Dendritic cell treated with granulocyte-macrophage colony-stimulating factor and Interleukin-4, amounts not matched to agents 40 ng/mL and 50 ng/mL, for 4 days (primary cell): Measurements from ENCODE around the gene CYP3A5.
"Not testable (repeated sequence)": the region's sequence is repeated elsewhere in the genome, so short reads cannot be mapped to it uniquely, and the experiment has no call there.

Experiments
- H3K27ac Mint-ChIP-seq: one replicate; pipeline ENCODE4 v1.8.0; 2022; ENCODE audit warnings: mild to moderate bottlenecking, mixed read lengths
- H3K27me3 Mint-ChIP-seq: one replicate; pipeline ENCODE4 v1.8.0; 2022; ENCODE audit warnings: mild to moderate bottlenecking, mixed read lengths
- H3K36me3 Mint-ChIP-seq: one replicate; pipeline ENCODE4 v1.8.0; 2022; ENCODE audit warnings: low read depth, mixed read lengths
- H3K4me1 Mint-ChIP-seq: one replicate; pipeline ENCODE4 v1.8.0; 2022; ENCODE audit warnings: low read depth, mixed read lengths
- H3K4me3 Mint-ChIP-seq: one replicate; pipeline ENCODE4 v1.8.0; 2022; ENCODE audit warnings: mild to moderate bottlenecking, moderate library complexity, mixed read lengths
- H3K9me3 Mint-ChIP-seq: one replicate; pipeline ENCODE4 v1.8.0; 2022; ENCODE audit warnings: mixed read lengths
- intact Hi-C: fragments of 100-400 bp; cut with micrococcal nuclease; formaldehyde crosslinking; loops from one replicate; pipeline ENCODE4 v1.15.0; 2022

The CYP3A5 gene

DNA sequence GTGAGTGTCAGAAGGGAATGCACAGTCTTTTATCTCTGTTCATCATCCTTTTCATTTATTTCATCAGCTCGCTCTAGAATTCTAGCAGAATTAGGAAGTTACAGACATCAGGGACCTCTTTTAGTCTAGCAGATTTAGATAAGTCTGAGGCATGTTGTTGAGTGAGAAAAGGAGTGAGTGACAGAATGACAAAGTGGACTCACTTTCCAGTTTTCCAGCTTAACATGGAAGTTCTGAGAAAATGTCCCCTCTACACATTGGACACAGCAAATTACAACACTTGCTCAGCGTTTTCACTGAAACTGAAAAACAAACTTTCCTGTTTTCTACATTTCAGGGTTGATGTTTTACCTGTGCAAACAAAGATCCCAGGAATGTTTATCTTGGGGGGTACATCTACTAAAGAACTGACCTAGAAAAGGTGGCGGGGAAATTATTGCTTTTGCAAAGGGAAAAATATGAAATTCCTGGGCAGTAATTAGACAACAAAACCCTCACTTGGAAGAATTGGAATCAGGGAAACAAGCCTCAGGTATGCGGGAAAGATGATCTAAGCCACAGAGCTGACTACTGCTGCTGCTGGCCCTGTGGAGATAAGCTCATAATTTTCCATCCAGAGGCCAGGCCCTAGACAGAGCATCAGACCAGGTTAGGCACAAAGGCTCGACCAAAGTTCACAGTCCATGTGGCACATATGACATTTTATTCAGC lies 14.6 kb upstream of the CYP3A5 start:
- Mint-ChIP-seq H3K27ac (no peak overlapping the region), H3K4me1 (peaks cover 6% of the 10 kb centered on the region), H3K4me3 (no peak overlapping the region), H3K9me3 (no peaks in the 10 kb centered on the region), H3K36me3 (no peaks in the 10 kb centered on the region), H3K27me3 (peaks cover 5% of the 10 kb centered on the region)
- intact Hi-C loops: no loop called here

DNA sequence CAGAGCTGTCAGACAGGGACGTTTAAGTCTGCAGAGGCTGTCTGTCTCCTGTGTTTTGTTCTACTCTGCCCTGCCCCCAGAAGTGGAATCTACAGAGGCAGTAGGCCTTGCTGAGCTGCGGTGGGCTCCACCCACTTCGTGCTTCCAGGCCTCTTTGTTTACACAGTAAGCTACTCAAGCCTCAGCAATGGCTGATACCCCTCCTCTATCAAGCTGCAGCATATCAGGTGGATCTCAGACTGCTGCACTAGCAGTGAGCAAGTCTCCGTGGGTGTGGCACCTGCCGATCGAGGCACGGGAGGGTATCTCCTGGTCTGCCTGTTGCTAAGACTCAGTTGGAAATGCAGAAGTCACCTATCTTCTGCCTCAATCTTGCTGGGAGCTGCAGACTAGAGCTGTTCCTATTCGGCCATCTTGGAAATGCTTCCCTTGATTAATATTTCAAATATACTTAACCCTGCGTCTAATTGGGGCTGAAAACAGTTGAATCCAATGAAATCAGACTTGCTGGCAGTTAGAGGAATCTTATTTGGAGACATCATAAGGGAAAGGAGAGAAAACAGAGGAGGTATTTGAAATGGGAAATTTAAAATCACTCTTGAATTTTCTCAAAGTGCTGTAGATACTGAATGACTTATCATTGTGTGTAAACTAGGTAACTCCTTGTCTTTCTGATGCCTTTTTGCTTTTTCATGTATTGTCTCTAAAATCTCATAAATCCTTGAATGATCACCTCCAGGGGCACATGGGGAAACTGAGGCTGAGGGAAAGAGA lies 13.8 kb upstream of the CYP3A5 start:
- H3K27ac Mint-ChIP-seq: no peak overlapping the region
- no peaks in the 10 kb centered on the region for H3K36me3 Mint-ChIP-seq

GRCh38 chr7:99693100-99693426 lies 13.3 kb upstream of the CYP3A5 start:
- H3K36me3 Mint-ChIP-seq: no peaks in the 10 kb centered on the region
- peaks cover 6% of the 10 kb centered on the region for H3K27me3 Mint-ChIP-seq
- no peak overlapping the region for H3K27ac Mint-ChIP-seq
- no peaks in the 10 kb centered on the region for H3K4me1 Mint-ChIP-seq
- no peak overlapping the region for H3K4me3 Mint-ChIP-seq
- intact Hi-C loops: no loop called here
- H3K9me3 Mint-ChIP-seq: peaks cover 7% of the 10 kb centered on the region

More for the DNA sequence above, 13.8 kb upstream of the CYP3A5 start:
- intact Hi-C loops: no loop called here
- H3K4me1 Mint-ChIP-seq: no peaks in the 10 kb centered on the region
- peaks cover 4% of the 10 kb centered on the region for H3K27me3 Mint-ChIP-seq
- no peak overlapping the region for H3K4me3 Mint-ChIP-seq
- H3K9me3 Mint-ChIP-seq: peaks cover 5% of the 10 kb centered on the region

DNA sequence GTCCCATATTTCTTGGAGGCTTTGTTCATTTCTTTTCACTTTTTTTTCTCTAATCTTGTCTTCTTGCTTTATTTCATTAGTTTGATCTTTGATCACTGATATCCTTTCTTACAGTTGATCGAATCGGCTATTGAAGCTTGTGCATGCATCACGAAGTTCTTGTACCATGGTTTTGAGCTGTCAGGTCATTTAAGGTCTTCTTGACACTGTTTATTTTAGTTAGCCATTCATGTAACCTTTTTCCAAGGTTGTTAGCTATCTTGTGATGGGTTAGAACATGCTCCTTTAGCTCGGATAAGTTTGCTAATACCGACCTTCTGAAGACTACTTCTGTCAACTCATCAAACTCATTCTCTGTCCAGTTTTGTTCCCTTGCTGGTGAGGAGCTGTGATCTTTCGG lies 12.8 kb upstream of the CYP3A5 start:
- not testable (repeated sequence) for H3K36me3 Mint-ChIP-seq, H3K4me3 Mint-ChIP-seq, H3K27me3 Mint-ChIP-seq

GRCh38 chr7:99691658-99692057 lies 11.9 kb upstream of the CYP3A5 start:
- H3K9me3 Mint-ChIP-seq: peaks cover 15% of the 10 kb centered on the region
- H3K27me3 Mint-ChIP-seq, H3K4me1 Mint-ChIP-seq, H3K4me3 Mint-ChIP-seq, intact Hi-C loops, H3K27ac Mint-ChIP-seq, H3K36me3 Mint-ChIP-seq: not testable (repeated sequence)

More for the DNA sequence above, 12.8 kb upstream of the CYP3A5 start:
- H3K9me3 Mint-ChIP-seq, H3K27ac Mint-ChIP-seq, intact Hi-C loops, H3K4me1 Mint-ChIP-seq: not testable (repeated sequence)

GRCh38 chr7:99690918-99691317 lies 11.1 kb upstream of the CYP3A5 start:
- H3K27ac Mint-ChIP-seq, H3K4me3 Mint-ChIP-seq, H3K36me3 Mint-ChIP-seq, H3K27me3 Mint-ChIP-seq, intact Hi-C loops, H3K4me1 Mint-ChIP-seq: not testable (repeated sequence)
- peaks cover 15% of the 10 kb centered on the region for H3K9me3 Mint-ChIP-seq

DNA sequence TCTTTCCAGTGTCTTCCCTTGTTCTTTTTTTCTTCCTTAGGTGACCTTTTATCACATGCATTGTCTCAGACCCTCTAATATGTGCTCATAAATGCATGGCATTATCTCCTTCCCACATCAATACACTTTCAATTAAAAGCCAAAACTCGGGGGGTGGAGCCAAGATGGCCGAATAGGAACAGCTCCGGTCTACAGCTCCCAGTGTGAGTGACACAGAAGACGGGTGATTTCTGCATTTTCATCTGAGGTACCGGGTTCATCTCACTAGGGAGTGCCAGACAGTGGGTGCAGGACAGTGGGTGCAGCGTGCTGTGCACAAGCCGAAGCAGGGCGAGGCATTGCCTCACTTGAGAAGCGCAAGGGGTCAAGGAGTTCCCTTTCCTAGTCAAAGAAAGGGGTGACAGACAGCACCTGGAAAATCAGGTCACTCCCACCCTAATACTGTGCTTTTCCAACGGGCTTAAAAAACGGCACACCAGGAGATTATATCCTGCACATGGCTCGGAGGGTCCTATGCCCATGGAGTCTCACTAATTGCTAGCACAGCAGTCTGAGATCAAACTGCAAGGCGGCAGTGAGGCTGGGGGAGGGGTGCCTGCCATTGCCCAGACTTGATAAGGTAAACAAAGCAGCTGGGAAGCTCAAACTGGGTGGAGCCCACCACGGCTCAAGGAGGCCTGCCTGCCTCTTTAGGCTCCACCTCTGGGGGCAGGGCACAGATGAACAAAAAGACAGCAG lies 6.2 kb upstream of the CYP3A5 start:
- Mint-ChIP-seq H3K9me3 (peaks cover 24% of the 10 kb centered on the region), H3K27me3 (peaks cover 11% of the 10 kb centered on the region)
- H3K4me3 Mint-ChIP-seq, H3K27ac Mint-ChIP-seq, H3K4me1 Mint-ChIP-seq, intact Hi-C loops, H3K36me3 Mint-ChIP-seq: not testable (repeated sequence)

GRCh38 chr7:99685129-99685758 lies 5.4 kb upstream of the CYP3A5 start:
- peaks cover 24% of the 10 kb centered on the region for H3K9me3 Mint-ChIP-seq
- H3K36me3 Mint-ChIP-seq: no peaks in the 10 kb centered on the region

GRCh38 chr7:99679032-99679399 lies 780 bp downstream of the CYP3A5 start:
- Mint-ChIP-seq H3K4me1 (peaks cover 6% of the 10 kb centered on the region), H3K27ac (no peak overlapping the region), H3K9me3 (peaks cover 8% of the 10 kb centered on the region), H3K27me3 (peaks cover 6% of the 10 kb centered on the region), H3K4me3 (no peak overlapping the region), H3K36me3 (no peaks in the 10 kb centered on the region)
- intact Hi-C loops: no loop called here

More at GRCh38 chr7:99685129-99685758, 5.4 kb upstream of the CYP3A5 start:
- intact Hi-C loops: no loop called here
- H3K4me3 Mint-ChIP-seq: no peak overlapping the region
- no peaks in the 10 kb centered on the region for H3K4me1 Mint-ChIP-seq
- no peak overlapping the region for H3K27ac Mint-ChIP-seq
- peaks cover 12% of the 10 kb centered on the region for H3K27me3 Mint-ChIP-seq

DNA sequence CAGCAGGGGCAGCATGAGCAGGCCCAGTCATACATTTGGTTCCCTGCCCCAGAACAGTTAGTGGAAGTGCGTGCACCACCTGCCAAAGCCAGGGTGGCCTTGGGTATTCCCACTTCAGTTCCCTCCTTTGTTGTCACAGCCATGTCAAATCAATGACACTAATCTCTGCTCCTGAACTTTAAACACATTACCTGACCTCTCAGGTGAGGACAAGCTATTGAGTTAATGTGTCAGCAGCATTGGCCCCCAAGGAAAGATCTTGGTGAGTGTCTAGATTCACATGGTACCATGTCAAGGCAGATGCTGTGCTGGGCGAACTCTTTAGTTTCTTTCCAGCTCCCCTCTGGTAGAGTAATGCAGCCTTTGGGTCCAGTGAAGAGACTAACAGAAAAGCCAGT lies 2.1 kb downstream of the CYP3A5 start:
- Mint-ChIP-seq H3K4me3 (no peak overlapping the region), H3K9me3 (peaks cover 8% of the 10 kb centered on the region), H3K36me3 (no peaks in the 10 kb centered on the region), H3K4me1 (peaks cover 6% of the 10 kb centered on the region), H3K27ac (no peak overlapping the region), H3K27me3 (peaks cover 6% of the 10 kb centered on the region)
- intact Hi-C loops: no loop called here

DNA sequence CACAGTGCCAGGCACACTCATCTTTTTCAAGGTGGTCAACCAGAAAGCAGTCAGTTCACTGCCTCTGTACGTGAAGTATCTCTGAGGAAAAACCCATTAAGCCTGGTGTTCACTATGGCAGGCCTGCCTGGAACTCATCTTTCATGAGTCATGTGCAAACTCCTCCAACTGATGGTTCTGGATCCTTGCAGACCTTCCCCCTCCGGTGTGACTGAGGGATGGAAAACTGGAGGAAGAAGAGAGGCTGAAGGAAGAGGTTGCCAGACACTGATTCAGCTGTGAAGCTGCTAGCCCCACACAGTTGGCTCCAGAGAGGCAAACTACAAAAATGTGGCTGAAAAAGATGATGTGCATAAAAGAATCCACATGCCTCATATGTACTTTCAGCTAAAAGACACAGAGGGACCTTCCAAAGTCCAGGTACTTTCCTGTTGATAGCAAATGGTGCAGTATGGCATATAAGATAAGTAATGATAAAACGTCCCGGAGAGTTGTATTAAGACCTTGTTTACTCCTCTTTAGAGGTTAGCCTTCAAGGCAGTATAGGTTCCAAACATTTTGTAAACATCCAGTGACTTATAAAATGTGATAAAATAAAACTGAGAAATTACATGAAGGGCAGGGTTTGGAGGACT lies 2.7 kb downstream of the CYP3A5 start:
- H3K4me3 Mint-ChIP-seq: no peak overlapping the region
- peaks cover 6% of the 10 kb centered on the region for H3K4me1 Mint-ChIP-seq
- H3K27ac Mint-ChIP-seq: no peak overlapping the region
- no peaks in the 10 kb centered on the region for H3K36me3 Mint-ChIP-seq
- peaks cover 3% of the 10 kb centered on the region for H3K9me3 Mint-ChIP-seq
- peaks cover 6% of the 10 kb centered on the region for H3K27me3 Mint-ChIP-seq
- intact Hi-C loops: no loop called here

GRCh38 chr7:99674995-99675742 lies 4.6 kb downstream of the CYP3A5 start:
- Mint-ChIP-seq H3K4me3 (no peak overlapping the region), H3K36me3 (no peaks in the 10 kb centered on the region)

GRCh38 chr7:99672573-99672972 lies 7.2 kb downstream of the CYP3A5 start:
- Mint-ChIP-seq H3K27ac (no peak overlapping the region), H3K4me3 (no peak overlapping the region), H3K9me3 (no peaks in the 10 kb centered on the region), H3K27me3 (no peaks in the 10 kb centered on the region), H3K4me1 (peaks cover 7% of the 10 kb centered on the region), H3K36me3 (no peaks in the 10 kb centered on the region)
- intact Hi-C loops: no loop called here

More at GRCh38 chr7:99674995-99675742, 4.6 kb downstream of the CYP3A5 start:
- Mint-ChIP-seq H3K27me3 (peaks cover under 1% of the 10 kb centered on the region), H3K9me3 (no peaks in the 10 kb centered on the region), H3K27ac (no peak overlapping the region), H3K4me1 (peaks cover 6% of the 10 kb centered on the region)
- intact Hi-C loops: no loop called here
